Neuronal stem cell (in vitro differentiated cells): Measurements from ENCODE around the gene LURAP1L.
A peak's percentile ranks its signal among the peaks of the same experiment; 100 is the strongest.

Experiments
- DNase-seq: peaks from one replicate; pipeline ENCODE4 v3.0.0-alpha.2; 2013; ENCODE audit warnings: low spot score
- H2AFZ ChIP-seq: one replicate; pipeline ENCODE4 v1.6.1; 2013; ENCODE audit warnings: mild to moderate bottlenecking, low read length, inconsistent platforms
- H2AK5ac ChIP-seq: 2 replicates; pipeline ENCODE4 v1.6.1; 2013; ENCODE audit warnings: low read depth, mild to moderate bottlenecking, inconsistent platforms, low read length, moderate library complexity, mixed read lengths
- H2BK120ac ChIP-seq: 2 replicates; pipeline ENCODE4 v1.6.1; 2013; ENCODE audit warnings: low read depth, mild to moderate bottlenecking, inconsistent platforms, low read length, moderate library complexity, mixed read lengths
- H2BK12ac ChIP-seq: one replicate; pipeline ENCODE4 v1.6.1; 2013; ENCODE audit warnings: low read length, inconsistent platforms
- H2BK15ac ChIP-seq: 2 replicates; pipeline ENCODE4 v1.6.1; 2013; ENCODE audit warnings: mild to moderate bottlenecking, low read length, inconsistent platforms, mixed read lengths
- H2BK5ac ChIP-seq: one replicate; pipeline ENCODE4 v1.6.1; 2013; ENCODE audit warnings: inconsistent platforms, mild to moderate bottlenecking, low read length, moderate library complexity
- H3K14ac ChIP-seq: one replicate; pipeline ENCODE4 v1.6.1; 2013; ENCODE audit warnings: low read length, inconsistent platforms
- H3K18ac ChIP-seq: 2 replicates; pipeline ENCODE4 v1.6.1; 2013; ENCODE audit warnings: low read length, inconsistent platforms
- H3K23ac ChIP-seq: 2 replicates; pipeline ENCODE4 v1.6.1; 2013; ENCODE audit warnings: low read depth, mild to moderate bottlenecking, mixed read lengths, low read length, inconsistent platforms; ENCODE audit not compliant: poor library complexity
- H3K27ac ChIP-seq: replicated peaks from 3 replicates; pipeline ENCODE4 v1.5.1; 2013; ENCODE audit warnings: low read length, inconsistent platforms
- H3K27me3 ChIP-seq, 3 experiments: 2 replicates each; pipeline ENCODE4 v1.6.1; 2013; ENCODE audit warnings: low read length in 3 of 3, mild to moderate bottlenecking in 2 of 3, inconsistent platforms in 1 of 3, low read depth in 1 of 3, mixed read lengths in 1 of 3, moderate library complexity in 1 of 3; ENCODE audit not compliant: control insufficient read depth in 3 of 3, insufficient read depth in 3 of 3
- H3K36me3 ChIP-seq, 2 donors: replicated peaks in 1 of 2; 2 replicates each; pipeline ENCODE4 v1.6.1; 2013; ENCODE audit warnings: low read length in 2 of 2; ENCODE audit not compliant: control insufficient read depth in 2 of 2, insufficient read depth in 2 of 2
- H3K4ac ChIP-seq: 2 replicates; pipeline ENCODE4 v1.6.1; 2013; ENCODE audit warnings: inconsistent platforms, mild to moderate bottlenecking, low read length, moderate library complexity
- H3K4me1 ChIP-seq, 2 donors: 1 replicate in 1 of 2; 2 replicates in 1 of 2; pipeline ENCODE4 v1.6.1; 2013; ENCODE audit warnings: low read length in 2 of 2, low read depth in 1 of 2; ENCODE audit not compliant: control insufficient read depth in 2 of 2, insufficient read depth in 1 of 2
- H3K4me2 ChIP-seq: one replicate; pipeline ENCODE4 v1.6.1; 2013; ENCODE audit warnings: mild to moderate bottlenecking, low read length, inconsistent platforms; ENCODE audit not compliant: insufficient read depth, poor library complexity, severe bottlenecking
- H3K4me3 ChIP-seq, 2 donors: 2 replicates each; pipeline ENCODE4 v1.5.1; 2013; ENCODE audit warnings: low read length in 2 of 2, mild to moderate bottlenecking in 2 of 2, inconsistent platforms in 1 of 2, moderate library complexity in 1 of 2
- H3K79me1 ChIP-seq: one replicate; pipeline ENCODE4 v1.6.1; 2013; ENCODE audit warnings: low read depth, mild to moderate bottlenecking, inconsistent platforms, low read length, moderate library complexity
- H3K9ac ChIP-seq: one replicate; pipeline ENCODE4 v1.6.1; 2013; ENCODE audit warnings: mild to moderate bottlenecking, low read depth, low read length, inconsistent platforms; ENCODE audit not compliant: poor library complexity
- H3K9me3 ChIP-seq, 2 donors: replicated peaks in 1 of 2; 2 replicates each; pipeline versions ENCODE3 to v1.6.1; 2013; ENCODE audit warnings: low read length in 2 of 2, mild to moderate bottlenecking in 2 of 2, inconsistent platforms in 1 of 2, low read depth in 1 of 2, mixed read lengths in 1 of 2, moderate library complexity in 1 of 2; ENCODE audit not compliant: control insufficient read depth in 2 of 2, insufficient read depth in 1 of 2
- H4K8ac ChIP-seq: one replicate; pipeline ENCODE4 v1.6.1; 2013; ENCODE audit warnings: low read depth, mild to moderate bottlenecking, inconsistent platforms, low read length, moderate library complexity
- H4K91ac ChIP-seq: one replicate; pipeline ENCODE4 v1.6.1; 2013; ENCODE audit warnings: low read length, low read depth, mild to moderate bottlenecking, inconsistent platforms; ENCODE audit not compliant: poor library complexity
- WGBS, 2 donors: extraction: QIAGEN DNeasy Blood & Tissue Kit; methylation state at CpG; one replicate each; pipeline ENCODE4 v1.1.7; 2013; ENCODE audit warnings: missing lambda C conversion rate in 2 of 2, mixed read lengths in 1 of 2; ENCODE audit not compliant: insufficient read length in 2 of 2, insufficient replicate concordance in 1 of 2; ENCODE audit errors: extremely low coverage in 2 of 2; 5-methylcytosine and 5-hydroxymethylcytosine counted together

LURAP1L gene

GRCh38 chr9:12813960-12814876 is 39.4 kb downstream of the LURAP1L start:
- Histone ChIP-seq H3K23ac (no peak overlapping the region), H2BK12ac (no peak overlapping the region), H3K9ac (no peak overlapping the region), H3K4me3 (no peak overlapping the region), H3K4ac (no peak overlapping the region), H3K79me1 (no peaks in the 10 kb centered on the region), H3K4me1 (peaks cover 0 to 5% of the 10 kb centered on the region in 2 donors), H3K4me2 (no peak overlapping the region), H2BK5ac (no peak overlapping the region), H3K14ac (no peak overlapping the region), H3K27me3 (no peaks in the 10 kb centered on the region), H4K91ac (no peak overlapping the region), H3K9me3 (no peaks in the 10 kb centered on the region), H3K36me3 (no peaks in the 10 kb centered on the region), H3K27ac (no peak overlapping the region), H2AK5ac (no peak overlapping the region), H2BK15ac (no peak overlapping the region), H3K18ac (no peak overlapping the region), H2AFZ (peak overlapping the region; percentile 66), H4K8ac (no peak overlapping the region), H2BK120ac (no peak overlapping the region)
- DNase-seq: no peak
- no CpG with 5 or more reads among the region's 6 CpGs for WGBS, 2 donors

- Histone ChIP-seq H2BK12ac (no peak overlapping the region), H4K91ac (no peak overlapping the region), H3K27me3 (no peaks in the 10 kb centered on the region), H3K4me2 (no peak overlapping the region), H3K27ac (no peak overlapping the region), H3K4me3 (no peak overlapping the region), H3K4ac (no peak overlapping the region), H2AK5ac (no peak overlapping the region), H2BK120ac (no peak overlapping the region), H2BK5ac (no peak overlapping the region), H2AFZ (peak overlapping the region; percentile 66), H2BK15ac (no peak overlapping the region), H3K14ac (no peak overlapping the region), H3K4me1 (peaks cover 0 to 5% of the 10 kb centered on the region in 2 donors), H3K18ac (no peak overlapping the region), H4K8ac (no peak overlapping the region), H3K79me1 (no peaks in the 10 kb centered on the region), H3K9ac (no peak overlapping the region), H3K36me3 (no peaks in the 10 kb centered on the region), H3K23ac (no peak overlapping the region), H3K9me3 (no peaks in the 10 kb centered on the region)
- DNase-seq: no peak
Observed at GRCh38 chr9:12814877-12815237, 40.0 kb downstream of the LURAP1L start.

- DNase-seq: no peak
- Histone ChIP-seq H2AFZ (no peak overlapping the region), H2AK5ac (no peak overlapping the region), H3K4me3 (no peak overlapping the region), H3K27ac (no peak overlapping the region), H3K14ac (no peak overlapping the region), H3K36me3 (no peaks in the 10 kb centered on the region), H3K4me2 (no peak overlapping the region), H2BK120ac (no peak overlapping the region), H3K4ac (no peak overlapping the region), H4K91ac (no peak overlapping the region), H3K27me3 (no peaks in the 10 kb centered on the region), H4K8ac (no peak overlapping the region), H3K18ac (no peak overlapping the region), H3K9ac (no peak overlapping the region), H2BK12ac (no peak overlapping the region), H2BK15ac (no peak overlapping the region), H3K23ac (no peak overlapping the region), H3K79me1 (no peaks in the 10 kb centered on the region), H2BK5ac (no peak overlapping the region), H3K4me1 (peaks cover 0 to 2% of the 10 kb centered on the region in 2 donors), H3K9me3 (no peaks in the 10 kb centered on the region)
- WGBS, 2 donors: no CpG with 5 or more reads among the region's 5 CpGs
Observed at GRCh38 chr9:12815888-12816287, 41.1 kb downstream of the LURAP1L start.

- Histone ChIP-seq H4K8ac (no peak overlapping the region), H3K18ac (no peak overlapping the region), H4K91ac (no peak overlapping the region), H3K14ac (no peak overlapping the region), H3K23ac (no peak overlapping the region), H3K27me3 (no peaks in the 10 kb centered on the region), H2AK5ac (no peak overlapping the region), H3K36me3 (no peaks in the 10 kb centered on the region), H3K4me1 (peaks cover 0 to 2% of the 10 kb centered on the region in 2 donors), H3K4ac (no peak overlapping the region), H3K9me3 (no peaks in the 10 kb centered on the region), H2AFZ (no peak overlapping the region), H3K27ac (no peak overlapping the region), H2BK5ac (no peak overlapping the region), H3K79me1 (no peaks in the 10 kb centered on the region), H3K4me3 (no peak overlapping the region), H3K4me2 (no peak overlapping the region), H3K9ac (no peak overlapping the region), H2BK15ac (no peak overlapping the region), H2BK12ac (no peak overlapping the region), H2BK120ac (no peak overlapping the region)
- DNase-seq: no peak
- no CpG with 5 or more reads among the region's 3 CpGs for WGBS, 2 donors
Observed at GRCh38 chr9:12816656-12817101, 41.9 kb downstream of the LURAP1L start.
